Temporal lobe (tissue), 2 donors: ENCODE results near the gene PON1. TPM values are rescaled to one million over a fixed set of nuclear protein-coding genes. Genes with fewer than 3 reads are reported as not detected.

ENCODE experiments used
- small RNA-seq: library from RNA; depleted of rRNA; stranded (forward); fragments of <200 nt; gene quantifications from one replicate; pipeline ENCODE3, GENCODE V24; 2014; ENCODE audit warnings: low replicate concordance
- total RNA-seq: library from RNA; depleted of rRNA; stranded (reverse); fragments of >200 nt; gene quantifications from one replicate; pipeline ENCODE4 v1.2.3, GENCODE V29; 2014

The PON1 gene
- total RNA-seq, 1 donor from 2014 or later = not detected

Small RNA genes within 50 kb of the gene (small RNA-seq; reads per million reads assigned to genes)
- not detected for gene AC004022.2

Other genes starting within 250 kb of the PON1 start
- gene PON3, start 71.8 kb upstream of the PON1 start, total RNA-seq = under 0.01 TPM
- 71.1 TPM for gene PON2, start 110.5 kb upstream of the PON1 start, total RNA-seq
- gene ASB4, start 161.4 kb upstream of the PON1 start, total RNA-seq = under 0.01 TPM